IMR-90 (cell line): ENCODE measurements around the gene USP36. TPM values are rescaled to one million over a fixed set of nuclear protein-coding genes. Genes with fewer than 3 reads are reported as not detected.

Source experiments
- ATAC-seq: fragments of 200-7000 bp; cut with Tn5 transposase; 2 replicates; pipeline ENCODE4 v1.9.1; 2020; ENCODE audit warnings: low read depth, mild to moderate bottlenecking, moderate library complexity
- BruUV-seq: library from RNA; stranded (reverse); fragments of 400-500 nt; replicated peaks from 2 replicates; lab custom pipeline; 2021; lab: Mats Ljungman, UMichigan
- CTCF ChIA-PET: fragments of 300-600 bp; formaldehyde crosslinking; extraction: SDS; loops from one replicate; lab custom pipeline; 2021; ENCODE audit warnings: antibody characterized with exemption; lab: Yijun Ruan, JAX
- POLR2A ChIA-PET: fragments of 300-600 bp; sonication (Branson Sonifier 250); formaldehyde crosslinking; loops from one replicate; lab custom pipeline; 2022; ENCODE audit warnings: antibody characterized with exemption; ENCODE audit not compliant: unreplicated experiment; lab: Charles Lee
- DNase-seq: peaks from one replicate; pipeline ENCODE4 v3.0.0; 2013
- H2AFZ ChIP-seq: replicated peaks from 2 replicates; pipeline ENCODE3; 2013; ENCODE audit warnings: low read length, mild to moderate bottlenecking; ENCODE audit not compliant: poor library complexity
- H2AK5ac ChIP-seq: 2 replicates; pipeline ENCODE4 v1.6.1; 2013; ENCODE audit warnings: low read depth, low read length, inconsistent platforms
- H2AK9ac ChIP-seq: replicated peaks from 2 replicates; pipeline ENCODE3; 2013; ENCODE audit warnings: mild to moderate bottlenecking, low read depth, low read length, moderate library complexity; ENCODE audit not compliant: poor library complexity
- H2BK120ac ChIP-seq: 2 replicates; pipeline ENCODE4 v1.6.1; 2013; ENCODE audit warnings: low read depth, low read length, inconsistent platforms
- H2BK15ac ChIP-seq: 3 replicates; pipeline ENCODE4 v1.6.1; 2013; ENCODE audit warnings: low read depth, low read length, inconsistent platforms
- H2BK20ac ChIP-seq: 2 replicates; pipeline ENCODE4 v1.6.1; 2013; ENCODE audit warnings: low read depth, mild to moderate bottlenecking, inconsistent platforms, low read length, moderate library complexity
- H2BK5ac ChIP-seq: 2 replicates; pipeline ENCODE4 v1.6.1; 2013; ENCODE audit warnings: mild to moderate bottlenecking, low read depth, low read length, inconsistent platforms; ENCODE audit not compliant: poor library complexity, severe bottlenecking
- H3K14ac ChIP-seq: replicated peaks from 2 replicates; pipeline ENCODE4 v1.6.1; 2013; ENCODE audit warnings: low read depth, low read length, inconsistent platforms
- H3K18ac ChIP-seq: 2 replicates; pipeline ENCODE4 v1.6.1; 2013; ENCODE audit warnings: low read depth, low read length, control low read depth
- H3K23ac ChIP-seq: 2 replicates; pipeline ENCODE4 v1.6.1; 2013; ENCODE audit warnings: low read depth, low read length, inconsistent platforms
- H3K27ac ChIP-seq: 2 replicates; pipeline ENCODE4 v1.5.1; 2013; ENCODE audit warnings: mild to moderate bottlenecking, control low read depth, low read length; ENCODE audit not compliant: insufficient read depth
- H3K27me3 ChIP-seq: 2 replicates; pipeline ENCODE4 v1.6.1; 2013; ENCODE audit warnings: low read length; ENCODE audit not compliant: control insufficient read depth, insufficient read depth
- H3K36me3 ChIP-seq: 2 replicates; pipeline ENCODE4 v1.6.1; 2013; ENCODE audit warnings: low read length, mixed read lengths; ENCODE audit not compliant: control insufficient read depth, insufficient read depth
- H3K4ac ChIP-seq: 2 replicates; pipeline ENCODE4 v1.6.1; 2013; ENCODE audit warnings: low read depth, low read length, inconsistent platforms
- H3K4me1 ChIP-seq: 2 replicates; pipeline ENCODE4 v1.6.1; 2013; ENCODE audit warnings: low read length, mixed read lengths; ENCODE audit not compliant: control insufficient read depth, insufficient read depth
- H3K4me2 ChIP-seq: 2 replicates; pipeline ENCODE4 v1.6.1; 2013; ENCODE audit warnings: low read depth, mild to moderate bottlenecking, control low read depth, low read length, moderate library complexity
- H3K4me3 ChIP-seq: 2 replicates; pipeline ENCODE4 v1.5.1; 2013; ENCODE audit warnings: low read depth, mild to moderate bottlenecking, control low read depth, low read length, moderate library complexity; ENCODE audit not compliant: insufficient read depth
- H3K56ac ChIP-seq: 2 replicates; pipeline ENCODE4 v1.6.1; 2013; ENCODE audit warnings: low read length, inconsistent platforms; ENCODE audit not compliant: insufficient read depth; ENCODE audit errors: extremely low read depth
- H3K79me1 ChIP-seq, 2 experiments: 2 replicates each; pipeline ENCODE4 v1.6.1; 2013; ENCODE audit warnings: low read length in 2 of 2, inconsistent platforms in 1 of 2, low read depth in 1 of 2
- H3K9ac ChIP-seq: 2 replicates; pipeline ENCODE4 v1.6.1; 2013; ENCODE audit warnings: low read depth, low read length, control low read depth
- H3K9me1 ChIP-seq: 2 replicates; pipeline ENCODE4 v1.6.1; 2013; ENCODE audit warnings: low read length, inconsistent platforms; ENCODE audit not compliant: insufficient read depth
- H3K9me3 ChIP-seq: 2 replicates; pipeline ENCODE4 v1.6.1; 2013; ENCODE audit warnings: low read length; ENCODE audit not compliant: control insufficient read depth, insufficient read depth
- H4K20me1 ChIP-seq: 2 replicates; pipeline ENCODE4 v1.6.1; 2013; ENCODE audit warnings: low read length, inconsistent platforms; ENCODE audit not compliant: insufficient read depth
- H4K5ac ChIP-seq: 2 replicates; pipeline ENCODE4 v1.6.1; 2013; ENCODE audit warnings: mild to moderate bottlenecking, low read depth, low read length, control low read depth
- H4K8ac ChIP-seq, 2 experiments: 2 replicates each; pipeline ENCODE4 v1.6.1; 2013; ENCODE audit warnings: low read depth in 2 of 2, low read length in 2 of 2, control low read depth in 1 of 2, inconsistent platforms in 1 of 2
- H4K91ac ChIP-seq: 2 replicates; pipeline ENCODE4 v1.6.1; 2013; ENCODE audit warnings: low read depth, low read length, inconsistent platforms; ENCODE audit not compliant: insufficient read depth
- FOS ChIP-seq: fragments of 150-350 bp; IDR thresholded peaks from 2 replicates; pipeline ENCODE4 v1.6.1; 2016; ENCODE audit warnings: low read depth, low read length
- MAFK ChIP-seq: IDR thresholded peaks from 2 replicates; pipeline ENCODE4 v1.6.1; 2012; ENCODE audit warnings: low read depth, low read length, improper control_type of control experiment
- MXI1 ChIP-seq: IDR thresholded peaks from 2 replicates; pipeline ENCODE4 v1.6.1; 2012; ENCODE audit warnings: low read depth, mild to moderate bottlenecking, low read length, moderate library complexity, borderline replicate concordance
- RAD21 ChIP-seq: IDR thresholded peaks from 2 replicates; pipeline ENCODE4 v1.6.1; 2012; ENCODE audit warnings: low read length, improper control_type of control experiment
- RFX5 ChIP-seq: IDR thresholded peaks from 2 replicates; pipeline ENCODE4 v1.8.0; 2012; ENCODE audit warnings: low read depth, mild to moderate bottlenecking, low read length, moderate library complexity
- WGBS, 2 experiments: methylation state at CpG; one replicate each; pipeline versions ENCODE4 v1.1.5 to v1.1.7; 2013; ENCODE audit warnings: missing lambda C conversion rate in 2 of 2; ENCODE audit not compliant: insufficient read length in 1 of 2; ENCODE audit errors: extremely low coverage in 2 of 2; 5-methylcytosine and 5-hydroxymethylcytosine counted together
- dilution Hi-C: fragments of 300-500 bp; cut with HindIII; formaldehyde crosslinking; loops from one replicate; pipeline ENCODE4 v1.14.3; 2018; ENCODE audit warnings: low sequenced_read_pairs; ENCODE audit not compliant: unreplicated experiment
- in situ Hi-C: fragments of 300-500 bp; cut with MboI; formaldehyde crosslinking; loops from 3 replicates; pipeline ENCODE4 v1.14.3; 2019; ENCODE audit warnings: low sequenced_read_pairs, inconsistent platforms, mixed read lengths
- intact Hi-C: fragments of 100-400 bp; cut with micrococcal nuclease; formaldehyde crosslinking; loops from 2 replicates; pipeline ENCODE4 v1.10.0; 2022
- polyA plus RNA-seq, 3 experiments: library from polyadenylated mRNA; depleted of rRNA; stranded (reverse); fragments of >200 nt; gene quantifications; 2 replicates each; pipeline ENCODE4 v1.2.3, GENCODE V29; 2012; ENCODE audit warnings: low replicate concordance in 1 of 3
- total RNA-seq: library from RNA; depleted of rRNA; stranded (reverse); fragments of >200 nt; gene quantifications from 2 replicates; pipeline ENCODE4 v1.2.3, GENCODE V29; 2012
- TF ChIP-seq, protein P1 (sequence below): fragments of 150-350 bp; IDR thresholded peaks from 2 replicates; pipeline ENCODE4 v1.6.1; 2017; ENCODE audit warnings: mild to moderate bottlenecking, antibody characterized with exemption, low read length, low read depth
- TF ChIP-seq, protein P2 (sequence below): conservative IDR thresholded peaks from 2 replicates; pipeline ENCODE4 v1.5.1; 2012; ENCODE audit warnings: mild to moderate bottlenecking, low read depth, low read length, improper control_type of control experiment

USP36 gene
- total and polyA plus RNA-seq, 2 of the 4 experiments (the other 2 are of a cell fraction): 30.6 to 38.3 TPM

DNA sequence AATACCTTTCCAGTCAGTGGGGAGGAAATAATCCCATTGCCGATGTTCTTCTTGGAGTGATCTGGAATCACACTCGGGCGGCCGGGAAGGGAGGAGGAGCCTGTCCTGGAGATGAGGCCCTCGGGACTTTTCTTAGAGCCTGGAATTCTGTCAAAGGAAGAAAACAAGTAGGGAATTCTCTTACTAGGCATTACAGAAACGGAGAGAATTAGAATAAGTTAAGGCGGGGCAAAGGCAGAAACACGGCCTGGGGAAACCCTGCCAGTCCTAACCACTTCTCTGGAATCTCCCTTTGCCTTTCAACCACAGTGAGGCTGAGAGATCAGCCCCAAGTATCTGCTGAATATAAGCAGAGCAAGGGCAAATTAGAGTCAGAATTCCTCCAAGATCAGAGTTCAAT is 27.8 kb downstream of the USP36 start:
- Histone ChIP-seq H2BK15ac (no peak overlapping the region), H4K5ac (no peak overlapping the region), H2BK5ac (no peak overlapping the region), H2AK9ac (no peak overlapping the region), H2BK120ac (no peak overlapping the region), H3K56ac (no peak overlapping the region), H2AK5ac (no peak overlapping the region), H3K18ac (no peak overlapping the region), H3K9me3 (no peaks in the 10 kb centered on the region), H2BK20ac (no peak overlapping the region), H3K36me3 (peaks cover 62% of the 10 kb centered on the region), H3K79me1 (peaks cover 26 to 57% of the 10 kb centered on the region in 2 experiments), H3K27me3 (no peaks in the 10 kb centered on the region), H3K4me1 (no peaks in the 10 kb centered on the region), H4K20me1 (no peaks in the 10 kb centered on the region; the same call in 1 of the 2 replicates), H3K9me1 (no peaks in the 10 kb centered on the region), H3K4me3 (no peak overlapping the region), H4K91ac (no peak overlapping the region), H3K14ac (no peak overlapping the region), H3K23ac (no peak overlapping the region), H3K9ac (no peak overlapping the region), H2AFZ (no peak overlapping the region), H3K4me2 (no peak overlapping the region), H4K8ac (no peak overlapping the region), H3K4ac (no peak overlapping the region), H3K27ac (no peak overlapping the region)
- no TSS peak for BruUV-seq
- DNase-seq (no peak), ATAC-seq (no peak)
- dilution Hi-C loops: no loop called here
- in situ Hi-C loops: no loop called here
- TF ChIP-seq, protein P1, sequence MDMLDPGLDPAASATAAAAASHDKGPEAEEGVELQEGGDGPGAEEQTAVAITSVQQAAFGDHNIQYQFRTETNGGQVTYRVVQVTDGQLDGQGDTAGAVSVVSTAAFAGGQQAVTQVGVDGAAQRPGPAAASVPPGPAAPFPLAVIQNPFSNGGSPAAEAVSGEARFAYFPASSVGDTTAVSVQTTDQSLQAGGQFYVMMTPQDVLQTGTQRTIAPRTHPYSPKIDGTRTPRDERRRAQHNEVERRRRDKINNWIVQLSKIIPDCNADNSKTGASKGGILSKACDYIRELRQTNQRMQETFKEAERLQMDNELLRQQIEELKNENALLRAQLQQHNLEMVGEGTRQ: no peak
- no peak for TF ChIP-seq RFX5
- no peak for TF ChIP-seq MXI1
- TF ChIP-seq, protein P2, sequence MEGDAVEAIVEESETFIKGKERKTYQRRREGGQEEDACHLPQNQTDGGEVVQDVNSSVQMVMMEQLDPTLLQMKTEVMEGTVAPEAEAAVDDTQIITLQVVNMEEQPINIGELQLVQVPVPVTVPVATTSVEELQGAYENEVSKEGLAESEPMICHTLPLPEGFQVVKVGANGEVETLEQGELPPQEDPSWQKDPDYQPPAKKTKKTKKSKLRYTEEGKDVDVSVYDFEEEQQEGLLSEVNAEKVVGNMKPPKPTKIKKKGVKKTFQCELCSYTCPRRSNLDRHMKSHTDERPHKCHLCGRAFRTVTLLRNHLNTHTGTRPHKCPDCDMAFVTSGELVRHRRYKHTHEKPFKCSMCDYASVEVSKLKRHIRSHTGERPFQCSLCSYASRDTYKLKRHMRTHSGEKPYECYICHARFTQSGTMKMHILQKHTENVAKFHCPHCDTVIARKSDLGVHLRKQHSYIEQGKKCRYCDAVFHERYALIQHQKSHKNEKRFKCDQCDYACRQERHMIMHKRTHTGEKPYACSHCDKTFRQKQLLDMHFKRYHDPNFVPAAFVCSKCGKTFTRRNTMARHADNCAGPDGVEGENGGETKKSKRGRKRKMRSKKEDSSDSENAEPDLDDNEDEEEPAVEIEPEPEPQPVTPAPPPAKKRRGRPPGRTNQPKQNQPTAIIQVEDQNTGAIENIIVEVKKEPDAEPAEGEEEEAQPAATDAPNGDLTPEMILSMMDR: no peak
- TF ChIP-seq RAD21: no peak
- TF ChIP-seq FOS: no peak
- TF ChIP-seq MAFK: no peak
- WGBS, 2 experiments: no CpG with 5 or more reads among the region's 8 CpGs
- ChIA-PET CTCF (no interaction called here), POLR2A (no interaction called here)
- intact Hi-C loops: no loop called here
